Measurements from ENCODE around the gene CYP4F3.

GRCh38 chr19:15701757-15702533, 61.2 kb downstream of the CYP4F3 start:
- TF ChIP-seq TEAD4 (IDR thresholded peaks at IDR 0.05), result no peak
- TF ChIP-seq RAD21 (IDR thresholded peaks at IDR 0.05; ENCODE audit: low read depth), result no peak
- TF ChIP-seq CREB1 (IDR thresholded peaks at IDR 0.05; ENCODE audit: low read depth), result no peak
- TF ChIP-seq NFIC (IDR thresholded peaks at IDR 0.05), result no peak
- TF ChIP-seq EP300 (IDR thresholded peaks at IDR 0.05; ENCODE audit: borderline replicate concordance), result no peak
- no peak for TF ChIP-seq YY1 (IDR thresholded peaks at IDR 0.05; ENCODE audit: low read depth)
- TF ChIP-seq ZBTB7A (IDR thresholded peaks at IDR 0.05; ENCODE audit: low read depth), result no peak
- TF ChIP-seq TAF1 (IDR thresholded peaks at IDR 0.05; ENCODE audit: low read depth), result no peak
- TF ChIP-seq USF1 (IDR thresholded peaks at IDR 0.05), result no peak
- no peak for TF ChIP-seq EGR1 (IDR thresholded peaks at IDR 0.05)
- no peak for TF ChIP-seq FOXM1 (IDR thresholded peaks at IDR 0.05; ENCODE audit: borderline replicate concordance, low read depth)

Data from Ishikawa (cell line).